ENCODE data around the gene TLN1. TPM values are rescaled to one million over a fixed set of nuclear protein-coding genes. Genes with fewer than 3 reads are reported as not detected.

The TLN1 gene
- total RNA-seq, 2 experiments from 2014 or later: 149 to 151 TPM

DNA sequence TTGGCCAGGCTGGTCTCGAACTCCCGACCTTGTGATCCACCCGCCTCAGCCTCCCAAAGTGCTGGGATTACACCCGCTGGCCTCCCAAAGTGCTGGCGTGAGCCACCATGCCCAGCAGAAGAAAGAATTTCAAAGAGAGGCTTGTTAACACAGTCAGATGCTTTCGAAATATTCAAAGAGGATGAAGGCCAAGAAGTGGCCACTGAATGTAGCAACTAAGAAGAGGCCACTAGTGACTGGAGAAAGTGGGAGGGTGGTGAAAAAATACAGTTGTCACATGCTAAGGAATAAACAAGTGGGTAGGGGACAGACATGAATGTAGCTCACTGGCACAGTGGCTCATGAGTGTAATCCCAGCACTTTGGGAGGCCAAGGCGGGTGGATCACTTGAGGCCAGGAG is 29.3 kb downstream of the TLN1 start:
- POLR2A ChIA-PET: no interaction called here
- H3K27ac Mint-ChIP-seq: no peak overlapping the region
- H3K27me3 ChIP-seq (ENCODE audit: control insufficient read depth in 1 of 2, insufficient read depth in 2 of 2, low read length in 2 of 2): no peaks in the 10 kb centered on the region
- no peaks in the 10 kb centered on the region for H3K27me3 Mint-ChIP-seq
- no peak overlapping the region for H3K27ac ChIP-seq (ENCODE audit: low read depth in 1 of 2, low read length in 2 of 2)
- H3K4me3 Mint-ChIP-seq: no peak overlapping the region
- CTCF ChIA-PET: interaction anchor here (1.0 kb wide), 1 partner anchor 91 kb away, joined by 3 read pairs; no protein-coding TSS in a partner anchor
- H3K36me3 Mint-ChIP-seq (ENCODE audit: low read depth): no peaks in the 10 kb centered on the region
- H3K9me3 ChIP-seq (ENCODE audit: control insufficient read depth in 1 of 2, insufficient read depth in 1 of 2, low read length in 2 of 2): no peaks in the 10 kb centered on the region
- ATAC-seq (ENCODE audit: poor library complexity) (no peak), DNase-seq (no peak)
- intact Hi-C loops (cut with DNase I, micrococcal nuclease): no loop called here
- H3K9me3 Mint-ChIP-seq: no peaks in the 10 kb centered on the region
- H3K4me1 Mint-ChIP-seq (ENCODE audit: low read depth): peaks cover 2% of the 10 kb centered on the region
- no peaks in the 10 kb centered on the region for H3K4me1 ChIP-seq (ENCODE audit: insufficient read depth, low read length)
- TF ChIP-seq, protein P1, sequence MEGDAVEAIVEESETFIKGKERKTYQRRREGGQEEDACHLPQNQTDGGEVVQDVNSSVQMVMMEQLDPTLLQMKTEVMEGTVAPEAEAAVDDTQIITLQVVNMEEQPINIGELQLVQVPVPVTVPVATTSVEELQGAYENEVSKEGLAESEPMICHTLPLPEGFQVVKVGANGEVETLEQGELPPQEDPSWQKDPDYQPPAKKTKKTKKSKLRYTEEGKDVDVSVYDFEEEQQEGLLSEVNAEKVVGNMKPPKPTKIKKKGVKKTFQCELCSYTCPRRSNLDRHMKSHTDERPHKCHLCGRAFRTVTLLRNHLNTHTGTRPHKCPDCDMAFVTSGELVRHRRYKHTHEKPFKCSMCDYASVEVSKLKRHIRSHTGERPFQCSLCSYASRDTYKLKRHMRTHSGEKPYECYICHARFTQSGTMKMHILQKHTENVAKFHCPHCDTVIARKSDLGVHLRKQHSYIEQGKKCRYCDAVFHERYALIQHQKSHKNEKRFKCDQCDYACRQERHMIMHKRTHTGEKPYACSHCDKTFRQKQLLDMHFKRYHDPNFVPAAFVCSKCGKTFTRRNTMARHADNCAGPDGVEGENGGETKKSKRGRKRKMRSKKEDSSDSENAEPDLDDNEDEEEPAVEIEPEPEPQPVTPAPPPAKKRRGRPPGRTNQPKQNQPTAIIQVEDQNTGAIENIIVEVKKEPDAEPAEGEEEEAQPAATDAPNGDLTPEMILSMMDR (IDR thresholded peaks at IDR 0.05): no peak
- H3K36me3 ChIP-seq (ENCODE audit: insufficient read depth, low read length): peaks cover 97% of the 10 kb centered on the region
- H3K4me3 ChIP-seq (ENCODE audit: low read length): no peak overlapping the region

DNA sequence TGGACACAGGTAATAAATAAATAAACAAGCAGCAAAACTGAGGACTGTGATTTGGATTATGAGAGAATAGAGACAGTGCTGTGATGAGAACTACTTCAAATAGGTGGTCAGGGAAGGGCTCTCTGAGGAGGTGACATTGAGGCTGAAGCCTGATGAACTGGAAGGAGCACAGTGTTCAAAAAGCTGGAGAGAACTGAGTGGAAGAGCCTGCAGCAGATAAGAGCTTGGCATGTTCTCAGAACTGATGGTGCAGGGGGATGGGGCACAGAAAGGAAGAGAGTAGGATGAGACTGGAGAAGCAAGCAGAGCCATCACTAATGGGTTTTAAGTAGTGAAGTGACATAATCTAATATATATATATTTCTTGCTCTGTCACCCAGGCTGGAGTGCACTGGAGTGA is 31.1 kb downstream of the TLN1 start:
- H3K36me3 ChIP-seq (ENCODE audit: insufficient read depth, low read length): peaks cover 93% of the 10 kb centered on the region
- Mint-ChIP-seq H3K36me3 (ENCODE audit: low read depth) (no peaks in the 10 kb centered on the region), H3K4me3 (no peak overlapping the region), H3K9me3 (no peaks in the 10 kb centered on the region), H3K27me3 (no peaks in the 10 kb centered on the region), H3K4me1 (ENCODE audit: low read depth) (peaks cover 13% of the 10 kb centered on the region), H3K27ac (no peak overlapping the region)
- TF ChIP-seq, protein P1 (IDR thresholded peaks at IDR 0.05): no peak
- H3K4me1 ChIP-seq (ENCODE audit: insufficient read depth, low read length): peaks cover 8% of the 10 kb centered on the region
- H3K9me3 ChIP-seq (ENCODE audit: control insufficient read depth in 1 of 2, insufficient read depth in 1 of 2, low read length in 2 of 2): no peaks in the 10 kb centered on the region
- H3K4me3 ChIP-seq (ENCODE audit: low read length): no peak overlapping the region
- intact Hi-C loops (cut with DNase I, micrococcal nuclease): no loop called here
- ATAC-seq (ENCODE audit: poor library complexity) (no peak), DNase-seq (no peak)
- CTCF ChIA-PET: interaction anchor here (0.7 to 1.0 kb wide), 2 partner anchors 23 to 84 kb away, joined by 3 to 4 read pairs; no protein-coding TSS in a partner anchor
- POLR2A ChIA-PET: interaction anchor here (1.0 to 1.3 kb wide), 2 partner anchors 28 to 55 kb away, joined by 3 to 4 read pairs; no protein-coding TSS in a partner anchor
- no peak overlapping the region for H3K27ac ChIP-seq (ENCODE audit: low read depth in 1 of 2, low read length in 2 of 2)
- no peaks in the 10 kb centered on the region for H3K27me3 ChIP-seq (ENCODE audit: control insufficient read depth in 1 of 2, insufficient read depth in 2 of 2, low read length in 2 of 2)

DNA sequence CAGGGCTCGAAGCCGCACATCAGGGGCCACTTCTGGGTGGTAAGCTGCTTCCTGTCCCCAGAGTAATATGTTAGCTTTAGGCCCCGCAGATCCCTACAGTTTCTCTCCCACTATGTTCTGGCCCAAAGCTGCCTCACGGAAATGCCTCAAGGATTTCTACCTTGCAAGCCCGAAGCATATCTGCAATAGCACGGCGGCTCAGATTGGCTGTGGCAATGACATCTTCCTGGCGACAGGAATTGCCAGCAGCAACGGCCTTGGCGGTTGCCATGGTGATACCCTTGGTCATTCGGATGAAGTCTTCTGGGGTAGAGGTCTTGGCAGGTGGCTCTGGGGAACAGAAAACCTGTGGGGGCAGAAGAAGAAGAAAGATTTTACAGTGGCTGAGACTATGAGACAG is 32.0 kb downstream of the TLN1 start:
- no peaks in the 10 kb centered on the region for H3K36me3 Mint-ChIP-seq (ENCODE audit: low read depth)
- intact Hi-C loops (cut with DNase I, micrococcal nuclease): no loop called here
- Histone ChIP-seq H3K4me1 (ENCODE audit: insufficient read depth, low read length) (peaks cover 8% of the 10 kb centered on the region), H3K4me3 (ENCODE audit: low read length) (no peak overlapping the region), H3K36me3 (ENCODE audit: insufficient read depth, low read length) (peaks cover 83% of the 10 kb centered on the region), H3K9me3 (ENCODE audit: control insufficient read depth in 1 of 2, insufficient read depth in 1 of 2, low read length in 2 of 2) (no peaks in the 10 kb centered on the region), H3K27ac (ENCODE audit: low read depth in 1 of 2, low read length in 2 of 2) (no peak overlapping the region), H3K27me3 (ENCODE audit: control insufficient read depth in 1 of 2, insufficient read depth in 2 of 2, low read length in 2 of 2) (no peaks in the 10 kb centered on the region)
- ChIA-PET CTCF (no interaction called here), POLR2A (interaction anchor here (1.3 kb wide), 1 partner anchor 54 kb away, joined by 4 read pairs; no protein-coding TSS in a partner anchor)
- TF ChIP-seq, protein P1 (IDR thresholded peaks at IDR 0.05): no peak
- peaks cover 13% of the 10 kb centered on the region for H3K4me1 Mint-ChIP-seq (ENCODE audit: low read depth)
- no peak for DNase-seq
- no peak for ATAC-seq (ENCODE audit: poor library complexity)
- H3K4me3 Mint-ChIP-seq: no peak overlapping the region
- no peaks in the 10 kb centered on the region for H3K27me3 Mint-ChIP-seq
- no peak overlapping the region for H3K27ac Mint-ChIP-seq
- H3K9me3 Mint-ChIP-seq: no peaks in the 10 kb centered on the region
